ENCODE measurements around the gene OGFOD3.
"Not testable (repeated sequence)": the region's sequence is repeated elsewhere in the genome, so short reads cannot be mapped to it uniquely, and the experiment has no call there.

- not testable (repeated sequence) for TF ChIP-seq POLR2A (IDR thresholded peaks at IDR 0.05; ENCODE audit: low read length); GATA1 (IDR thresholded peaks at IDR 0.05; ENCODE audit: low read depth, low read length)
Observed at GRCh38 chr17:82381703-82382009, 36.7 kb downstream of the OGFOD3 start.
